HFFc6 (cell line): Measurements from ENCODE around the gene INPP4A. TPM values are rescaled to one million over a fixed set of nuclear protein-coding genes. Genes with fewer than 3 reads are reported as not detected.

Experiments used
- DNase-seq: peaks from one replicate; pipeline ENCODE4 v3.0.0-alpha.2; 2018
- H3K27ac Mint-ChIP-seq: 2 replicates; pipeline ENCODE4 v1.8.0; 2020; ENCODE audit warnings: mild to moderate bottlenecking, mixed read lengths
- H3K27me3 Mint-ChIP-seq: 2 replicates; pipeline ENCODE4 v1.8.0; 2021; ENCODE audit warnings: mild to moderate bottlenecking, moderate library complexity, mixed read lengths; ENCODE audit not compliant: insufficient read depth
- H3K36me3 Mint-ChIP-seq: 2 replicates; pipeline ENCODE4 v1.8.0; 2021; ENCODE audit warnings: low read depth, mixed read lengths
- H3K4me1 Mint-ChIP-seq: 2 replicates; pipeline ENCODE4 v1.8.0; 2020; ENCODE audit warnings: low read depth, mixed read lengths
- H3K4me3 Mint-ChIP-seq: 2 replicates; pipeline ENCODE4 v1.8.0; 2020; ENCODE audit warnings: mild to moderate bottlenecking, moderate library complexity, mixed read lengths
- H3K9me3 Mint-ChIP-seq: 2 replicates; pipeline ENCODE4 v1.8.0; 2020; ENCODE audit warnings: mild to moderate bottlenecking, mixed read lengths
- CTCF ChIP-seq: fragments of 200-600 bp; sonication (generic); IDR thresholded peaks from 2 replicates; pipeline ENCODE4 v1.5.0; 2021; ENCODE audit warnings: antibody characterized with exemption, mild to moderate bottlenecking
- total RNA-seq, 6 experiments: library from RNA; stranded (reverse); fragmentation: NEBNext Ultra II Directional; extraction: Animal tissue kit (Norgen Biotek cat#: 25700); gene quantifications; 2 replicates in 1 of 6; 3 replicates in 5 of 6; pipeline ENCODE4 v1.2.3, GENCODE V29; 2021

INPP4A gene
- total RNA-seq, 6 experiments from 2014 or later = 15.8 to 19.4 (median 18.2) TPM

GRCh38 chr2:98538280-98539041, 93.8 kb downstream of the INPP4A start:
- H3K4me3 Mint-ChIP-seq = no peak overlapping the region
- DNase-seq = peak; percentile 33
- H3K4me1 Mint-ChIP-seq = peaks cover 9% of the 10 kb centered on the region; the same call in 1 of the 2 replicates
- no peak for TF ChIP-seq CTCF
- H3K36me3 Mint-ChIP-seq = peaks cover 14% of the 10 kb centered on the region
- no peaks in the 10 kb centered on the region for H3K27me3 Mint-ChIP-seq
- no peak overlapping the region for H3K27ac Mint-ChIP-seq
- no peaks in the 10 kb centered on the region for H3K9me3 Mint-ChIP-seq

GRCh38 chr2:98539056-98539735, 94.5 kb downstream of the INPP4A start:
- Mint-ChIP-seq H3K27ac (no peak overlapping the region), H3K27me3 (no peaks in the 10 kb centered on the region)

GRCh38 chr2:98540536-98540935, 95.9 kb downstream of the INPP4A start:
- TF ChIP-seq CTCF = no peak
- Mint-ChIP-seq H3K27ac (no peak overlapping the region), H3K4me3 (no peak overlapping the region), H3K27me3 (no peaks in the 10 kb centered on the region; the same call in 1 of the 2 replicates), H3K9me3 (no peaks in the 10 kb centered on the region), H3K4me1 (peaks cover 9% of the 10 kb centered on the region; the same call in 1 of the 2 replicates), H3K36me3 (peaks cover 13% of the 10 kb centered on the region)
- no peak for DNase-seq

More at GRCh38 chr2:98539056-98539735, 94.5 kb downstream of the INPP4A start:
- no peak for DNase-seq
- no peaks in the 10 kb centered on the region for H3K9me3 Mint-ChIP-seq
- no peak for TF ChIP-seq CTCF
- peaks cover 13% of the 10 kb centered on the region for H3K36me3 Mint-ChIP-seq
- peaks cover 9% of the 10 kb centered on the region; the same call in 1 of the 2 replicates for H3K4me1 Mint-ChIP-seq
- no peak overlapping the region for H3K4me3 Mint-ChIP-seq

- Mint-ChIP-seq H3K4me3 (no peak overlapping the region), H3K4me1 (peaks cover 9% of the 10 kb centered on the region; the same call in 1 of the 2 replicates), H3K9me3 (no peaks in the 10 kb centered on the region), H3K36me3 (peaks cover 13% of the 10 kb centered on the region), H3K27ac (no peak overlapping the region), H3K27me3 (no peaks in the 10 kb centered on the region; the same call in 1 of the 2 replicates)
- DNase-seq = no peak
- no peak for TF ChIP-seq CTCF
These were observed 96.8 kb downstream of the INPP4A start for GRCh38 chr2:98541489-98541888.

- DNase-seq = no peak
- Mint-ChIP-seq H3K4me3 (no peak overlapping the region), H3K9me3 (no peaks in the 10 kb centered on the region), H3K4me1 (peaks cover 10% of the 10 kb centered on the region; the same call in 1 of the 2 replicates), H3K36me3 (peaks cover 16% of the 10 kb centered on the region), H3K27ac (no peak overlapping the region), H3K27me3 (no peaks in the 10 kb centered on the region; the same call in 1 of the 2 replicates)
- TF ChIP-seq CTCF = no peak
These were observed 97.2 kb downstream of the INPP4A start for GRCh38 chr2:98541906-98542305.
